GM19023 (cell line): ENCODE measurements around the gene TMEM69.
"Not testable (repeated sequence)": the region's sequence is repeated elsewhere in the genome, so short reads cannot be mapped to it uniquely, and the experiment has no call there.

Experiments used
- ATAC-seq: cut with Tn5 transposase; IDR thresholded peaks from one replicate; pipeline ENCODE4 v1.9.1; 2021; ENCODE audit warnings: mild to moderate bottlenecking, moderate library complexity; ENCODE audit not compliant: unreplicated experiment

Gene TMEM69, protein sequence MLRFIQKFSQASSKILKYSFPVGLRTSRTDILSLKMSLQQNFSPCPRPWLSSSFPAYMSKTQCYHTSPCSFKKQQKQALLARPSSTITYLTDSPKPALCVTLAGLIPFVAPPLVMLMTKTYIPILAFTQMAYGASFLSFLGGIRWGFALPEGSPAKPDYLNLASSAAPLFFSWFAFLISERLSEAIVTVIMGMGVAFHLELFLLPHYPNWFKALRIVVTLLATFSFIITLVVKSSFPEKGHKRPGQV

DNA sequence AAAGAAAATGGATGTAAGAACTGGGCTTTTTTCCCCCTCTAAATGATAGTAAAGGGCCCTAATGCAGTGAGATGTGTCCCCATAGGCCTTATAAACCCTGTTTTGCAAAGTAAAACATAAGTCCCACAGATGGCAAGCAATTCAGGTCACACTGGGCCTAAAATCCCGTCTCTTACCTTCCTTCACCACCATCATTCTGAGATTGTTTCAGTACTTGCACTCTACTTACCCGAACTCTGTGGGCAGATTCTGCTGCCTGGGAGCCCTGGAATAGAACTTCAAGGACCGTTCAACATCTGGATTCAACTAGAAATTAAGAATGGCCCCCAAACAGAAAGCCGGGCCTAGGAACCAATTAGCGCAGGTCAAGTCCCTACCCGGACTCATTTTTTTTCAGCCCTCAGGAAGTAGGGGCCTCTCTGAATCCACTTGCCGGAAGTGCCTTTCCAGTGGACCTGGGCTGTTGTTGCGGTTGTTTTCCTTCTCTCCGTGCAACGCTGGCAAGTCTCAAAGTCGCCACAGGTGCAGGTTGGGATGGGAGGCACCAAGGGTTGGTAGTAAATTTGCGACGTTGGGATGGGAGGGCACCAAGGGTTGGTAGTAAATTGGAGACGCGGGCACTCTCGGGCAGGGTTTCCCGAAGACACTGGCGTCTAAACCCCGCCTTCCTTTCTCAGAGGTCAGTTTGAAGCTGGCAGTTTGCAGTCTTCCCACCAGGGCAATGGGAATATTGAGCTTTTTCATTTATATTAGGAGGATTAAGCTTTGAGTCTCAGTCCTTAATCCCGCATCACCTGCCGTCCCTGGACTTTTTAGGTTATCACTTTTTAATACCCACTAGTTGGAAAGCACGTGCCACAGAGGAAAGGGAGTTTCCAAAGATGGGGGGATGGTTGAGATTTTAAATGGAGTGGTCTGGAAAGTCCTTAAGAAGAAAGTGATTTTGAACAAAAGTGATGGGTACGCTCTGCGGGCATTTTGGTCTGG is at the start of gene TMEM69:
Gene TMEM69, plus strand, starts transcription at position 428 of the 987 bp plus-strand sequence. CDS start 2,888 bp downstream, outside the sequence.
- ATAC-seq, result no peak

DNA sequence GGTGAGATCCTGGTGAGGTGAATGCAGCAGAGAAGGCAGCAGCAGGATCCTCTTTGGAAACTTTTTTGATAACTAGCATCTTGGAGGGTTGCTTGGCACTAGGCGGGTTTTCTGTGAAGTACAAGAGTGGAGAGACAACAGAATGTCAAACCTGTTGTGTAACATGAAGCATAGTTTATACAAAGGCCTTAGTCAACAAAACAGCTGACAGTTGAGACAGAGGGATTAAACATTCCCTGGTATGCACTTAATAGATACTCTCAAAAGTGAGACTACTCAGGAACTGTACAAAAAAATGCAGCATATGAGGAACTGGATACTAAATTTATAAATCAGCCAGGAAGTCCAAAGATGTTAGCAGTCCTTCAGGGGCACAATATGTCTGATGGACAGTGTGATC is 47.7 kb upstream of the TMEM69 start:
- ATAC-seq, result no peak

- ATAC-seq, result no peak
Observed at GRCh38 chr1:45643321-45643720, 44.7 kb upstream of the TMEM69 start.

DNA sequence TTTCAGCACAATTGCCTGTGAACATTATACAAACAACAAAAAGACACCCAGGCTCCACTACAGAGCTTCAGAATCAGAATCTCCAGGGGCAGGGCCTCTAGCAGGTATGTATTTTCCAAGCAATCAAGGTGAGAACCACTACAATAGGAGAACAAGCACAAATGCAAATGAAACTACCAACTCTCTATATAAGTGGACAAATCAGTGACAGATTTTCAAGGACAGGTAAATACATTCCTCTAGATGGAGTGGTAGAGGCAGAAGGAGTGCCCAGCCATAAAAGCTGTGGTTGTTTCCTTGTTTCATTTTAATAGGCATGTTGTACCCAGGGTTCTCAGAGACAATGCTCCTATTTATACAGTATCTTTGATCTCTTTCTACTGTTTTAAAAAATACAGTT is 44.0 kb upstream of the TMEM69 start:
- ATAC-seq, result no peak

DNA sequence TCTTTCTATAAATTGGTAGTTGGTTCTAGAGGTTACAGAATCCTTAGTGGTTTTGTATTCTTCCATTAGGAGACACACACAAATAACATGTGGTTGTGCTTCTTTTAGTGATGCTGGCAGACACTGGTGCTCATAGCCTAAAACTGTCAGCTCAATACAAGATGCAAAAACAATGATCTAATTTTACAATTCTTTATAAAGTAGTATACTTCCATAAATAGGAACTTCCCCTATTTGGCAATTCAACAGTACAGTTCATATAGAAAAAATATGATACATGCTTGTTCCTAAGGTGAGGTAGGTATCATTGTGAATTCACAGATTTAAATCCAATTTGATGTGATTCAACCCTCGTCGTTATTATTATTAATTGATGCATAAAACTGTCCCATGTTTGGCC is 43.3 kb upstream of the TMEM69 start:
- no peak for ATAC-seq

- no peak for ATAC-seq
Observed at GRCh38 chr1:45647248-45648021, 40.5 kb upstream of the TMEM69 start.

- ATAC-seq, result no peak
Observed at GRCh38 chr1:45654540-45655280, 33.3 kb upstream of the TMEM69 start.

DNA sequence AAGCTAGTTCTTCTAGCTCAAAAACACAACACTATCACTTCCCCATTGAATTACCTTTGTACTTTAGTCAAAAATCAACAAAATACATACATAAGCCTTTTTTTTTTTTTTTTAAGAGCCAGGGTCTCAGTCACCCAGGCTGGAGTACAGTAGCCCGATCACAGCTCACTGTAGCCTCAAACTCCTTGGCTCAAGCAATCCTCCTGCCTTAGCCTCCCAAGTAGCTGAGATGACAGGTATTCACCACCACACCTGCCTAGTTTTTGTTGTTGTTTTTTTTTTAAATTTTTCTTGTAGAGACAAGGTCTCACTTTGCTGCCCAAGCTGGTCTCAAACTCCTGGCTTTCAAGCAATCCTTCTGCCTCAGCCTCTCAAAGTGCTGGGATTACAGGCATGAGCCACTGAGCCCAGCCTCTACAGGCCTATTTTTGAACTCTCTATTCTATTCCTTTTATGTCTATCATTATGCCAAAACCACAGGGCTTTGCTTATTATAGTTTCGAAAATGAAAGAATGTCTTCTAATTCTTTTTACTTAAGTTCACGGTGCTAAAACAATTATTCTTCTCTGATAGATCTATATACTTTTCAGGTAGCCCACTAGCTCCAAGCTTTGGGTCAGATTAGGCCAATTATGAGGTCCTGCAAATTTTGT is 31.3 kb upstream of the TMEM69 start:
- no peak for ATAC-seq

DNA sequence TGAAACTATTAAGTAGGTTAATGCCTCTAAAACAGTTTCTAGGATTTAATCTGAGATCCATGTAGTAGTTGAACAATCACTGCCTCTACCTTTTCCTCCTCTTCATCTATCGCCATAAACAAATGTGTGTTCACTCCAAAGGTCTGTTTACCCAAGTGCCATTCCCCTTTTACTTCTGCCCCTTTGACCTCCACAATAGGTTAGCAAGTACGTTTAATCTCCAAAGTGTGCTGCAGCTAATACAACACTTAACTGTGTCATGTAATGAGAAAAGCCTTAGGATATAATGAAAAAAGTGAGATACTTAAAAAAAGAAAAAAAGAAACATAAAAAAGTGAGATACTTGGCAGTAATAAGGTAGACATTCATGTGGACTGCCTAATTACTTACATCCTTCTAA is 29.8 kb upstream of the TMEM69 start:
- ATAC-seq, result no peak

- ATAC-seq, result no peak
Observed at GRCh38 chr1:45659222-45659621, 28.8 kb upstream of the TMEM69 start.

DNA sequence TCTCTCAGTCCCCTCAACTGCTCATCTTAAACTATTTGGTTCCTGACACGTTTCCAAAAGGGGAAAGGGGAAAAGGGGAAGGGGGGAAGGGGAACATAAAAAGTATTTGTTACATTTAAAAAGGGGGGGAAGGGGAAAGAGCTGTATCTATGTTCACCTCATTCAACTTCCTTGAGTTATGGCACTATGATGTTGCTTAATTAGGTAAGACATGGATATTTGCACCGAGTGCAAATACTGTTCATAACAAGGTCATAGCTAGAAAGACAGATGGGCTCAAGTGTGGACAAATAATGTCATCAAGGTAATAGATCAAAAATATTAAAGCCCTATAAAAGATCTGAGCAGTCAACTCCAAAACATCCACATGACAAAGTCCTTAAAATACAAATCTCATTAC is 27.6 kb upstream of the TMEM69 start:
- ATAC-seq, result no peak

DNA sequence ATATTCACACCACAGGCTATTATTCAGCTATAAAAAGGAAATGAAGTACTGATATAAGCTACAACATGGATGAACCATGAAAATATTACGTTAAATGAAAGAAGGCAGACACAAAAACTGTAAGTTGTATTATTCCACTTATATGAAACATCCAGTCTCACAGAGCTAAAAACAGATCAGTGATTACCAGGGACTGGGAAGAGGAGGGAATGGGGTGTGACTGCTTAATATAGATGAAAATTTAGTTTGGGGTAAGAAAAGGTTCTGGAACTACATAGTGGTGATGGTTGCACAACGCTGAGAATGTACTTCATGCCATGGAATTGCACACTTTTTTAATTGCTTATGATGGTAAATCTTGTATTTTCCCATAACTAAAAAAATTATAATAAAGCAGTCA is 21.1 kb upstream of the TMEM69 start:
- no peak for ATAC-seq

DNA sequence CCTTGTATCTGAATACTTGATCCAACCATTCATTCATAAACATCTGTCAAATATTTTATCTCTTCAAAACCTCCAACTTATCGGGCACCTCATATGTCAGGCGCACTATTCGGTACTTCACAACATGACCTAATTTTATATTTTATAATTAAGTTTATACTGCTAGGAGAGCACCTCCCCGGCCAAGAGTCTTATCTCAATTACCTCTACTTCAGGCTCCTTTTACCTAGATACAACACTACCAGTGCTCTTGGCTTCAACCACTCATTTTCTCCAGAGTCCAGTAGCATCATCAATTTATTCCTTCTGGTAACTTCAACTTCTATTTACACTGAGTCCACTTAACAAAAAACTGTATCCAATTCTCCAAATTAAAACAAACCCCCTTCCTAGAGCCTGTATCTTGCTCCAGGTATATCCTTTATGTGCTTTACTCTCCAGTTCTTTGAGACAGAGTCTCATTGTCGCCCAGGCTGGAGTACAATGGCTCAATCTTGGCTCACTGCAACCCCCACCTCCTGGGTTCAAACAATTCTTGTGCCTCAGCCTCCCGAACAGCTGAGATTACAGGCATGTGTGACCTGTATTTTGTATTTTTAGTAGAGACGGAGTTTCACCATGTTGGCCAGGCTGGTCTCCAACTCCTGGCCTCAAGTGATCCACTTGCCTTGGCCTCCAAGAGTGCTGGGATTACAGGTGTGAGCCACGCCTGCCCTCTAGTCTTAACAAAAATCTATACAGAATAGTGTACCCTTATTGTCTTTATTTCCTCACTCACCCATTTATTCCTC is 20.5 kb upstream of the TMEM69 start:
- ATAC-seq, result no peak

GRCh38 chr1:45668526-45668925 is 19.5 kb upstream of the TMEM69 start:
- no peak for ATAC-seq

DNA sequence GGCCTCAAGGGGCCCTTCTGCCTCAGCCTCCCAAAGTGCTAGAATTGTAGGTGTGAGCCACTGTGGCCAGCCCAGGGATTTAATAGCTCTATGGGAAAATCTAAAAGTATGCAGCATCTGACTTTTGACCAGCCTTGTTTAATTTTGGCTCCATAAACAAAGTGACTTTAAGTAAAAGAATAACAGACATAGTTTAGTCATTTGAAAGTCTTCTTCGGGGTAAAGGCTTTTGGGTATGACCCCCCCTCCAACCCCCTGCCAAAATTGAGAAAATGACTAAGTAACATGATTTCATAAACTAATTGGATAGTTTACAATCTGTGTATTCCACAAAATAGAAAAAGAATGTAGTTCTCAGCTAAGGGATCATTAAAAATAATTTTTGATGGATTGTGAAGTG is 18.6 kb upstream of the TMEM69 start:
- no peak for ATAC-seq

GRCh38 chr1:45669859-45670655 is 17.9 kb upstream of the TMEM69 start:
- no peak for ATAC-seq

DNA sequence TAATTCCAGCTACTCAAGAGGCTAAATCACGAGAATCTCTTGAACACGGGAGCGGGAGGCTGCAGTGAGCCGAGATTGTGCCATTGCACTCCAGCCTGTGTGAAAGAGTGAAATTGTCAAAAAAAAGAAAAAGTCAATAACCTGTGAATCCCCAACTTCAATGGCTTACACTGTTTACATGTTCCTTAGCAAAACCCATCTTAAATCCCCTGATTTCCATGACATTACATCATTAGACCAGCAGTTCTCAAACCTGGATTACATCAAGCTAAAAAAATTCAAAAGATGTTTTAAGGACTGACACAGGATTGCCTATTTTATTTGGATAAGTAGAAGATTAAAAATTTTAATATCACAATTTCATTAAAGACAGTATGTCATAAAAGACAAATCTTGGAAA is 14.0 kb upstream of the TMEM69 start:
- ATAC-seq, result no peak

DNA sequence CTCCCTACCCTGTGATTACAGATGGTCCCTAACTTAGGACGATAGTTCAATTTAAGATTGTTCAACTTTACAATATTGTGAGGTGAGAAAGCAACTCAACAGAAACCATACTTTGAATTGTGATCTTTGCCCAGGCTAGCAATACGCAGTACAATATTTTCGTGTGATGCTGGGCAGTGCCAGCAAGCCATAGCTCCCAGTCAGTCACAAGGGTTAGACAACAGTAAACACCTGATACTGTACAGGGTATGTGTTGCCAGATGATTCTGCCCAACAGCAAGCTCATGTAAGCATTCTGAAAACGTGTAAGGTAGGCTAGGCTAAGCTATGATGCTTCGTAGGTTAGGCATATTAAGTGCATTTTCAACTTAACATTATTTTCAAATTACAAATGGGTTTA is 13.5 kb upstream of the TMEM69 start:
- no peak for ATAC-seq

GRCh38 chr1:45676553-45676952 is 11.4 kb upstream of the TMEM69 start:
- not testable (repeated sequence) for ATAC-seq
